GM21367 (cell line): Measurements from ENCODE around the gene OR8B2.
"Not testable (repeated sequence)": the region's sequence is repeated elsewhere in the genome, so short reads cannot be mapped to it uniquely, and the experiment has no call there.

ENCODE experiments used
- ATAC-seq: cut with Tn5 transposase; IDR thresholded peaks from one replicate; pipeline ENCODE4 v1.9.1; 2021; ENCODE audit not compliant: unreplicated experiment

Gene OR8B2

GRCh38 chr11:124384399-124384798 lies at the start of gene OR8B2:
Gene OR8B2, minus strand, starts transcription at chr11:124384499. Its CDS starts 1,156 bp downstream, at chr11:124383343.
- ATAC-seq, result no peak

- ATAC-seq, result no peak
Measured at GRCh38 chr11:124429599-124429998, 45.3 kb upstream of the OR8B2 start.

DNA sequence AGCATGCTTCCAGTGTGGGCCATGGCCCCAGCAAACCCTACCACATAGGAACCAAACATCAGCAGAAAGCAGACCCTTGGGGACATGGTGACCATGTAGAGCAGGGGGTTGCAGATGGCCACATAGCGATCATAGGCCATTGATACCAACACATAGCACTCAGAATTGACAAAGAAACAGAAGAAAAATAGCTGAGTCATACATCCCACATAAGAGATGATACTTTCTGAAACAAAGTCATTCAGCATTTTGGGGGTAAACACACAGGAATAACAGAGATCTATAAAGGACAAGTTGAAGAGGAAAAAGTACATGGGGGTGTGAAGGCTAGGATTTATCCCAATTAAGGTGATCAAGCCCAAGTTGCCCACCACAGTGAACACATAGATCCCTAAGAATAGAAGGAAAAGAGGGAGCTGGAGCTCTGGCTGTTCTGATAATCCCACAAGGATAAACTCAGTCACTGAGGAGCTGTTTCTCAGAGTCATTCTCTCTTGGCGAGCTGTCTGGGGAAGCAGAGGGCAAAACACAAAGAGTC lies 40.2 kb upstream of the OR8B2 start, which contains the start of gene OR8B4:
Gene OR8B4, minus strand, starts transcription at position 488 of the 538 bp plus-strand sequence. Its CDS starts 0 bp downstream, at position 488.
- ATAC-seq, result no peak

GRCh38 chr11:124421043-124421442 lies 36.7 kb upstream of the OR8B2 start:
- no peak for ATAC-seq

- no peak for ATAC-seq
Measured at GRCh38 chr11:124415356-124415923, 31.1 kb upstream of the OR8B2 start.

GRCh38 chr11:124409906-124410305 lies 25.6 kb upstream of the OR8B2 start:
- ATAC-seq, result no peak

DNA sequence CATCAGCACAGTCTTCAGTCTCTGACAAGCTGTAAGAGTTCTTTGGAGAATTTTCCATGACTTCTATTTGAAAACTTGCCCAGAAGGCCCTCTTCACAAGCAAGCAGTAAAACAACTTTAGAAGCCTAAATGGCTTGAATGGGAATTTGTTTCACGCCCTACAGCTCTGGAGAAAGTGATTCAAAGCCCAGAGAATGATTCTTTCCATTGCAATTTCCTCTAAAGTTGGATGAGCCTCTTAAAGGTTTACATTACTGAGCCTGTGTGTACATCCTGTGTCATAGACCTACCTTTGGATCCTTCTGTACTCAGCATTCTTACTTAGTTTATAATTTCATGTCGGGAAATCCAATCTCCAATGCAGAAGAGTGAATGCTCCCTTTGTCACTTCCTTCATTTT lies 21.3 kb upstream of the OR8B2 start:
- ATAC-seq, result no peak

DNA sequence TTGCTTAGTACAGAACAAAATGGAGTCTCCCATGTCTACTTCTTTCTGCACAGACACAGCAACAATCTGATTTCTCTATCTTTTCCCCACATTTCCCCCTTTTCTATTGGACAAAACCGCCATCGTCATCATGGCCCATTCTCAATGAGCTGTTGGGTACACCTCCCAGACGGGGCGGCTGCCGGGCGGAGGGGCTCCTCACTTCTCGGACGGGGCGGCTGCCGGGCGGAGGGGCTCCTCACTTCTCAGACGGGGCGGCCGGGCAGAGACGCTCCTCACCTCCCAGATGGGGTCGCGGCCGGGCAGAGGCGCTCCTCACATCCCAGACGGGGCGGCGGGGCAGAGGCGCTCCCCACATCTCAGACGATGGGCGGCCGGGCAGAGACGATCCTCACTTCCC lies 18.9 kb upstream of the OR8B2 start:
- not testable (repeated sequence) for ATAC-seq

DNA sequence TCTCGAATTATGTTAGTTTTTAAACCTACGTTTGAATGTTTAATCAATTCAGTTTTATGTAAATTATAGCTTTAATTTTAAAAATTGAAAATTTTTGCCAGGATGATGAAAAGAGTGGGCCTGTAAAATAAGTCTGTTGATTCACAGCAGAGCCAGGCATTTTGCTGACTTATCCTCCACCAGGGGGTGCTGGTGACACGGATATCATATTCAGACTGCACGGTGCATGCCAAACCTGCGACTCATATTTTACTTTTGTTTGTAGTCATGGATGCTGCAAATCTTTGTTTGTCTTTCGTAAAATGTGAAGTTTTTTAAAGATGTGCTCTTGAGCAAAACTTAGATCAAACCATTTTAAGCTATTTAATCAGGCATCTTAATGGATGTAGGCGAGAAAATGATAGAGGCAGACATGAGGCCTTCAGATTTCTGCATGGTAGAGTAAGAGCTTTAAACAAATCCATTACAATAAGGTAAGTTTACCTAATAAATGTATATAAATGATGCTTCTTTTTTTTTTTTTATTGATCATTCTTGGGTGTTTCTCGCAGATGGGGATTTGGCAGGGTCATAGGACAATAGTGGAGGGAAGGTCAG lies 18.1 kb upstream of the OR8B2 start:
- ATAC-seq, result peak; percentile 92

DNA sequence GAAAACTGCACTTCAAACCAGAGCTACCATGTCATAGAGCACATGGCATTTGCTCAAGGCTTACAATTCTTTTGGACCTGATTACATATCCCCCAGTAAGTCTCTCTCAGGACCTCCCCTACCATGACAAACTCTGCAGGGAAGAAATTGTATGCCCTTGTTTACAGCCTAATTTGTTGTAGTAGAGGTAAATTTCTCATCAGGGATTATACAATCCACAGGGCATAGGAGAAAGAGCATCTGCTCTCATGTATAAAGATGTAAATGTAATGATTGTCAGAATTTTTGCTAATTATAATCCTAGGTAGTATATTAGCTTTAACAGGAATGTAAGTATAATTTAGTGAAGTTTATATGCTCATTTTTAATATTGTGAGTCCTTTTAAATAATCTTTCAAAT lies 14.6 kb upstream of the OR8B2 start, which contains the start of gene OR8B3:
Gene OR8B3, minus strand, starts transcription at position 101 of the 400 bp plus-strand sequence. CDS start 1,673 bp downstream, outside the sequence.
- no peak for ATAC-seq

GRCh38 chr11:124396847-124397246 lies 12.5 kb upstream of the OR8B2 start:
- ATAC-seq, result not testable (repeated sequence)

DNA sequence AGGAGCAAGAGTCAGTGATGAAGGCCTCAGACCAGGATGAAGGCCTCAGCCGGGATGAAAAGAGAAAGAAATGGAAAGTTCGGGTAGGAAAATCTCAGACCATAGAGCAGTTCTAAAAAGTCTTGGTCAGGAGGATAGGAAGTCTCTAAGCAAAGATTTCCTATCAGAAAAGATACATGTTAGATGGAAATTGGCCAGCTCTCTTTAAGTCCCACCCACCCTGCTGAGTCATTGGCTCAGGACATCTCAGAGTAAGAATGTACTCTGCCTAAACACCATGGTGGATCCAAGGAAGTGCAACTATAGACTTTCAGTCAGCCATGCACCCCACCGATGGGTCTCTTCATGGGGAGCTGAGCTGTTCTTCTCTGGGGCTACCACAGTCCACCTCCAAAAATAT lies 10.1 kb upstream of the OR8B2 start:
- no peak for ATAC-seq

DNA sequence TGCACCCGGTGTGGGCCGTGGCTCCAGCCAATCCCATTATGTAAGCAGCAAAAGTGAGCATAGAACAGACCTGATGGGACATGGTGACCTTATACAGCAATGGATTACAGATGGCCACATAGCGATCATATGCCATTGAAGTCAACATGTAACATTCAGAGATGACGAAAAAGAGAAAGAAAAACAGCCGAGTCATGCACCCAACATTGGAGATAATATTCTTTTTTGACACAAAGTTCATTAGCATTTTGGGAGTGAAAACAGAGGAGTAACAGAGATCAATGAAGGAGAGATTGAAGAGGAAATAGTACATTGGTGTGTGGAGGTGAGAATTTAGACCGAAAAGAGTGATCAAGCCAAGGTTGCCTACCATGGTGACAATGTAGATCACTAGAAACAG lies 1.4 kb downstream of the OR8B2 start:
- not testable (repeated sequence) for ATAC-seq

GRCh38 chr11:124380585-124380984 lies 3.7 kb downstream of the OR8B2 start:
- ATAC-seq, result no peak

- ATAC-seq, result no peak
Measured at GRCh38 chr11:124376280-124376679, 8.0 kb downstream of the OR8B2 start.

- no peak for ATAC-seq
Measured at GRCh38 chr11:124359566-124359965, 24.7 kb downstream of the OR8B2 start.

DNA sequence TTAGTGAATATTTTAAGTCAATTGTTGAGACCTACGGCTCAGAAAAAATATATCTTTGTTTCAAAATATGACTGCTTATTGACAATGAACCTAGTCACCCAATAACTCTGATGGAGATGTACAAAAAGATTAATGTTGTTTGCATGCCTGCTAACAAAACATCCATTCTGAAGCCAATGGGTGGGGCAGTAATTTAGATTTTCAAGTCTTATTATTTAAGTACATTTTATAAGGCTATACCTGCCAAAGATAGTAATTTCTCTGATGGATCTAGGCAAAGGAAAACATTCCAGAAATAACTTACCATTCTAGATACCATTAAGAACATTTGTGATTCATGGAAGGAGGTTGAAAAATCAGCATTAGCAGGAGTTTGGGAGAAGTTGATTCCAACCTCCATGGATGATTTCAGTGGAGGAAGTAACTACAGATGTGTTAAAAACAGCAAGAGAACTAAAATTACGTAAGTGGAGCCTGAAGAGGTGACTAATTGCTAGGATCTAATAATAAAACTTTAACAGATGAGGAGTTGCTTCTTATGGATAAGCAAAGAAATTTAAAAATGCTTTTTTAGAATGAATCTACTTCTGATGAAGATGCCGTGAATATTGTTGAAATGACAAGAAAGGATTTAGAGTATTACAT lies 37.9 kb downstream of the OR8B2 start:
- ATAC-seq, result no peak

DNA sequence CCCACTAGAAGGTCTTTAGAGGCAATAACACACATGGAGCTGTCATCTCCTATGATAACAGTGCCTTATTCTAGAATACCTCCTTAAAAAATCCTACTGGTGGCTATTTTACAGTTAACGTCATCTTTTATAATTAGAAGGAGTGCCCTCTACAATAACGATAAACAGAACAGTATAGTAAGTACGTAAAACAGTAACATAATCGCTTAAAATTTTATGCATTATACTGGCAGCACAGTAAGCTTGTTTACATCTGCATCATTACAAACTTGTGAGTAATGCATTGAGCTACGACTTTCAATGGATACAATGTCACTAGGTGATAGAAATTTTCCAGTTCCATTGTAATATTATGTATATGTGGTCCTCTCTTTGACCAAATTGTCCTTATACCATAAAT lies 40.0 kb downstream of the OR8B2 start:
- ATAC-seq, result no peak

GRCh38 chr11:124340142-124340447 lies 44.2 kb downstream of the OR8B2 start:
- no peak for ATAC-seq

- ATAC-seq, result no peak
Measured at GRCh38 chr11:124339396-124340141, 44.7 kb downstream of the OR8B2 start.
